Osteoblast (primary cell): ENCODE measurements around the gene GFOD2. TPM values are rescaled to one million over a fixed set of nuclear protein-coding genes. Genes with fewer than 3 reads are reported as not detected.

ENCODE experiments used
- DNase-seq: peaks from one replicate; pipeline ENCODE4 v3.0.0; 2011; ENCODE audit warnings: low spot score, mixed read lengths; ENCODE audit not compliant: insufficient read length; ENCODE audit errors: missing footprints
- H2AFZ ChIP-seq: 2 replicates; pipeline ENCODE4 v1.6.0; 2011; ENCODE audit warnings: mild to moderate bottlenecking, low read length
- H3K27ac ChIP-seq: 2 replicates; pipeline ENCODE4 v1.5.1; 2011; ENCODE audit warnings: mild to moderate bottlenecking, low read depth, low read length, moderate library complexity
- H3K27me3 ChIP-seq: 2 replicates; pipeline ENCODE4 v1.6.0; 2012; ENCODE audit warnings: mild to moderate bottlenecking, control low read depth, inconsistent platforms, low read length, moderate library complexity; ENCODE audit not compliant: insufficient read depth
- H3K36me3 ChIP-seq: 2 replicates; pipeline ENCODE4 v1.5.1; 2011; ENCODE audit warnings: mild to moderate bottlenecking, low read length, control low read depth, moderate library complexity; ENCODE audit not compliant: insufficient read depth
- H3K4me1 ChIP-seq: 2 replicates; pipeline ENCODE4 v1.5.1; 2011; ENCODE audit warnings: mild to moderate bottlenecking, low read length, control low read depth, moderate library complexity; ENCODE audit not compliant: insufficient read depth
- H3K4me2 ChIP-seq: 2 replicates; pipeline ENCODE4 v1.6.0; 2011; ENCODE audit warnings: mild to moderate bottlenecking, low read length; ENCODE audit not compliant: insufficient read depth
- H3K4me3 ChIP-seq: fragments of 200-600 bp; sonication (generic); 3 replicates; pipeline ENCODE4 v1.5.1; 2012; ENCODE audit warnings: mild to moderate bottlenecking, low read length, inconsistent platforms; ENCODE audit not compliant: insufficient read depth
- H3K79me2 ChIP-seq: 2 replicates; pipeline ENCODE4 v1.6.0; 2012; ENCODE audit warnings: mild to moderate bottlenecking, low read length, control low read depth, inconsistent platforms; ENCODE audit not compliant: insufficient read depth
- H3K9me3 ChIP-seq: 2 replicates; pipeline ENCODE4 v1.5.1; 2011; ENCODE audit warnings: low read depth, low read length, control low read depth
- H4K20me1 ChIP-seq: 2 replicates; pipeline ENCODE4 v1.6.0; 2012; ENCODE audit warnings: mild to moderate bottlenecking, low read length, control low read depth; ENCODE audit not compliant: insufficient read depth
- total RNA-seq: library from RNA; depleted of rRNA; stranded (reverse); fragments of >200 nt; gene quantifications from 2 replicates; pipeline ENCODE4 v1.2.3, GENCODE V29; 2012
- TF ChIP-seq, protein P1 (sequence below): IDR thresholded peaks from 2 replicates; pipeline ENCODE4 v1.5.1; 2011; ENCODE audit warnings: mild to moderate bottlenecking, low read depth, low read length, moderate library complexity; ENCODE audit errors: extremely low read depth

GFOD2 gene
- total RNA-seq, 1 donor, result 15.9 TPM

GRCh38 chr16:67666032-67666551 lies 53.0 kb downstream of the GFOD2 start:
- no peaks in the 10 kb centered on the region for H3K9me3 ChIP-seq
- H4K20me1 ChIP-seq, result no peaks in the 10 kb centered on the region
- peaks cover 15% of the 10 kb centered on the region for H3K4me1 ChIP-seq
- H3K4me3 ChIP-seq, result peak overlapping the region; percentile 85
- H3K27ac ChIP-seq, result peak overlapping the region; percentile 73
- peaks cover 4% of the 10 kb centered on the region for H3K79me2 ChIP-seq
- peak overlapping the region; percentile 35 for H2AFZ ChIP-seq
- H3K27me3 ChIP-seq, result no peaks in the 10 kb centered on the region
- peak; percentile 94 for DNase-seq
- H3K4me2 ChIP-seq, result peak overlapping the region; percentile 85
- TF ChIP-seq, protein P1, sequence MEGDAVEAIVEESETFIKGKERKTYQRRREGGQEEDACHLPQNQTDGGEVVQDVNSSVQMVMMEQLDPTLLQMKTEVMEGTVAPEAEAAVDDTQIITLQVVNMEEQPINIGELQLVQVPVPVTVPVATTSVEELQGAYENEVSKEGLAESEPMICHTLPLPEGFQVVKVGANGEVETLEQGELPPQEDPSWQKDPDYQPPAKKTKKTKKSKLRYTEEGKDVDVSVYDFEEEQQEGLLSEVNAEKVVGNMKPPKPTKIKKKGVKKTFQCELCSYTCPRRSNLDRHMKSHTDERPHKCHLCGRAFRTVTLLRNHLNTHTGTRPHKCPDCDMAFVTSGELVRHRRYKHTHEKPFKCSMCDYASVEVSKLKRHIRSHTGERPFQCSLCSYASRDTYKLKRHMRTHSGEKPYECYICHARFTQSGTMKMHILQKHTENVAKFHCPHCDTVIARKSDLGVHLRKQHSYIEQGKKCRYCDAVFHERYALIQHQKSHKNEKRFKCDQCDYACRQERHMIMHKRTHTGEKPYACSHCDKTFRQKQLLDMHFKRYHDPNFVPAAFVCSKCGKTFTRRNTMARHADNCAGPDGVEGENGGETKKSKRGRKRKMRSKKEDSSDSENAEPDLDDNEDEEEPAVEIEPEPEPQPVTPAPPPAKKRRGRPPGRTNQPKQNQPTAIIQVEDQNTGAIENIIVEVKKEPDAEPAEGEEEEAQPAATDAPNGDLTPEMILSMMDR, result no peak
- H3K36me3 ChIP-seq, result peaks cover 5% of the 10 kb centered on the region

- Histone ChIP-seq H2AFZ (peak overlapping the region; percentile 35), H3K27ac (peak overlapping the region; percentile 43), H4K20me1 (no peaks in the 10 kb centered on the region)
Observed at GRCh38 chr16:67665598-67665997, 53.5 kb downstream of the GFOD2 start.

GRCh38 chr16:67664871-67665270 lies 54.2 kb downstream of the GFOD2 start:
- H4K20me1 ChIP-seq, result no peaks in the 10 kb centered on the region
- no peak overlapping the region for H3K27ac ChIP-seq
- TF ChIP-seq, protein P1, result no peak
- H3K4me3 ChIP-seq, result no peak overlapping the region
- no peak overlapping the region for H2AFZ ChIP-seq
- no peaks in the 10 kb centered on the region for H3K27me3 ChIP-seq
- no peaks in the 10 kb centered on the region for H3K9me3 ChIP-seq
- peaks cover 15% of the 10 kb centered on the region for H3K4me1 ChIP-seq
- H3K4me2 ChIP-seq, result no peak overlapping the region
- peaks cover 5% of the 10 kb centered on the region for H3K79me2 ChIP-seq
- peaks cover 5% of the 10 kb centered on the region for H3K36me3 ChIP-seq
- no peak for DNase-seq

More at GRCh38 chr16:67665598-67665997, 53.5 kb downstream of the GFOD2 start:
- TF ChIP-seq, protein P1, result no peak
- peak overlapping the region; percentile 85 for H3K4me2 ChIP-seq
- H3K9me3 ChIP-seq, result no peaks in the 10 kb centered on the region
- H3K4me1 ChIP-seq, result peaks cover 15% of the 10 kb centered on the region
- H3K27me3 ChIP-seq, result no peaks in the 10 kb centered on the region
- DNase-seq, result peak; percentile 59
- H3K4me3 ChIP-seq, result peak overlapping the region; percentile 85
- H3K36me3 ChIP-seq, result peaks cover 5% of the 10 kb centered on the region
- peaks cover 4% of the 10 kb centered on the region for H3K79me2 ChIP-seq

- H3K4me1 ChIP-seq, result peaks cover 19% of the 10 kb centered on the region
- no peaks in the 10 kb centered on the region for H3K27me3 ChIP-seq
- peaks cover 2% of the 10 kb centered on the region for H4K20me1 ChIP-seq
- H3K4me3 ChIP-seq, result no peak overlapping the region
- peaks cover 11% of the 10 kb centered on the region for H3K79me2 ChIP-seq
- TF ChIP-seq, protein P1, result no peak
- no peak overlapping the region for H3K27ac ChIP-seq
- H3K9me3 ChIP-seq, result no peaks in the 10 kb centered on the region
- no peak overlapping the region for H3K4me2 ChIP-seq
- no peak overlapping the region for H2AFZ ChIP-seq
- peak; percentile 82 for DNase-seq
- H3K36me3 ChIP-seq, result peaks cover 5% of the 10 kb centered on the region
Observed at GRCh38 chr16:67664258-67664657, 54.9 kb downstream of the GFOD2 start.
